Lung (tissue), 12 donors: Measurements from ENCODE around the gene NTNG2. TPM values are rescaled to one million over a fixed set of nuclear protein-coding genes. Genes with fewer than 3 reads are reported as not detected.
"Not testable (repeated sequence)": the region's sequence is repeated elsewhere in the genome, so short reads cannot be mapped to it uniquely, and the experiment has no call there.

Source experiments
- ATAC-seq: fragments of 200-7000 bp; cut with Tn5 transposase; one replicate; pipeline ENCODE4 v1.9.1; 2020; ENCODE audit warnings: moderate number of reproducible peaks; ENCODE audit not compliant: insufficient read depth, low FRiP score
- DNase-seq, 3 donors: peaks; one replicate each; pipeline ENCODE4 v3.0.0-alpha.2; 2013 to 2017
- H3K27ac ChIP-seq, 2 donors: one replicate each; pipeline ENCODE4 v1.5.1; 2013; ENCODE audit warnings: mild to moderate bottlenecking in 2 of 2, moderate library complexity in 2 of 2, control low read depth in 1 of 2, inconsistent platforms in 1 of 2, low read depth in 1 of 2, low read length in 1 of 2
- H3K27me3 ChIP-seq, 3 donors: one replicate each; pipeline ENCODE4 v1.5.1; 2013; ENCODE audit warnings: low read length in 2 of 3; ENCODE audit not compliant: control insufficient read depth in 3 of 3, insufficient read depth in 3 of 3
- H3K36me3 ChIP-seq, 4 donors: one replicate each; pipeline ENCODE4 v1.5.1; 2013; ENCODE audit warnings: low read length in 4 of 4, mild to moderate bottlenecking in 1 of 4, moderate library complexity in 1 of 4; ENCODE audit not compliant: control insufficient read depth in 4 of 4, insufficient read depth in 4 of 4
- H3K4me1 ChIP-seq, 5 donors: one replicate each; pipeline ENCODE4 v1.5.1; 2013; ENCODE audit warnings: low read length in 5 of 5, mild to moderate bottlenecking in 2 of 5, moderate library complexity in 1 of 5; ENCODE audit not compliant: control insufficient read depth in 5 of 5, insufficient read depth in 5 of 5
- H3K4me3 ChIP-seq: one replicate; pipeline ENCODE4 v1.5.1; 2013; ENCODE audit warnings: mild to moderate bottlenecking, control low read depth, moderate library complexity
- H3K9ac ChIP-seq, 2 donors: one replicate each; pipeline ENCODE4 v1.5.1; 2013; ENCODE audit warnings: low read length in 2 of 2, control low read depth in 1 of 2; ENCODE audit not compliant: insufficient read depth in 1 of 2
- H3K9me3 ChIP-seq, 4 donors: one replicate each; pipeline ENCODE4 v1.5.1; 2013; ENCODE audit warnings: low read length in 3 of 4, mild to moderate bottlenecking in 1 of 4, moderate library complexity in 1 of 4; ENCODE audit not compliant: control insufficient read depth in 4 of 4, insufficient read depth in 3 of 4
- CTCF ChIP-seq: IDR thresholded peaks from 2 replicates; pipeline ENCODE4 v1.5.1; 2012; ENCODE audit warnings: mild to moderate bottlenecking; ENCODE audit errors: control extremely low read depth, extremely low read depth
- whole genome bisulfite sequencing, 2 donors: extraction: QIAGEN DNeasy Blood & Tissue Kit; methylation state at CpG; one replicate each; pipeline ENCODE4 v1.1.7; 2013; 5-methylcytosine and 5-hydroxymethylcytosine counted together
- polyA plus RNA-seq, 2 donors: library from polyadenylated mRNA; stranded (reverse); fragments of 200-250 nt; gene quantifications; one replicate each; pipeline ENCODE4 v1.2.1, GENCODE V29; 2013
- total RNA-seq, 2 donors: library from RNA; depleted of rRNA in 1 of 2; stranded (reverse); fragments of >200 nt in 1 of 2; gene quantifications; one replicate each; pipeline ENCODE4 v1.2.1, GENCODE V29; 2014 to 2021
- donor health status: control.
- donor health status: control.
- donor health status: Bipolar disorder and iron deficiency.
- donor health status: healthy.
- donor health status: DM: yes; HTN: yes; CAD: no.

The NTNG2 gene
- total and polyA plus RNA-seq, 4 donors: 2.2 to 4.4 (median 2.5) TPM

DNA sequence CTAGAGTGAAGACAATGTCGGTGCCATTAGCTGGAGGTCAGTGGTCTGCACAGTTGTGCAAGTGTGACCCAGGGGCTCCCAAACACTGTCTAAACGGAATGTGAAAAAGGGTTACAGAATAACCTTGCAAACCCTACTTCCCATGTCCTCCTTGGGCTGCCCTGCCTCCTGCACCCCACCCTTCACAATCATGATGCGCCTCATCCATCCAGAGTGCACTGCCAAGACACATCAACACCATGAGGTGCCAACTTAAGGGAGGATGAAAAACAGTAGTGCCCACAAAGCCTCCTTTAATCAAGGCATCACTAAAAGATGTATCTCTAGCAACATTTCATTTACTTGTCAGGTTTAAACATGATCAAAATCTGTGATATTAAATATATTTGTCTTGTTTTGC lies 105.8 kb downstream of the NTNG2 start:
- H3K4me1 ChIP-seq: peaks cover 0 to 5% (median 3%) of the 10 kb centered on the region in 5 donors
- H3K27ac ChIP-seq: no peak overlapping the region
- 85 to 90% methylated on average over 3 of the region's 3 CpGs for WGBS, 2 donors
- no peaks in the 10 kb centered on the region for H3K27me3 ChIP-seq
- H3K9ac ChIP-seq: no peak overlapping the region
- no peak for TF ChIP-seq CTCF
- H3K9me3 ChIP-seq: peaks cover 0 to 3% (median 0%) of the 10 kb centered on the region in 4 donors
- peaks cover 21 to 49% (median 34%) of the 10 kb centered on the region in 4 donors for H3K36me3 ChIP-seq
- no peak overlapping the region for H3K4me3 ChIP-seq
- no peak for ATAC-seq
- DNase-seq: no peak

- Histone ChIP-seq H3K4me3 (no peak overlapping the region), H3K9ac (no peak overlapping the region), H3K9me3 (peaks cover 0 to 3% (median 0%) of the 10 kb centered on the region in 4 donors), H3K27me3 (no peaks in the 10 kb centered on the region), H3K27ac (no peak overlapping the region), H3K36me3 (peaks cover 18 to 40% (median 33%) of the 10 kb centered on the region in 4 donors), H3K4me1 (peaks cover 0 to 8% (median 3%) of the 10 kb centered on the region in 5 donors)
- TF ChIP-seq CTCF: peak; percentile 65
- peak; percentile 71 to 82 (median 76) for DNase-seq
- no peak for ATAC-seq
- whole genome bisulfite sequencing, 2 donors: 54 to 56% methylated on average over 10 of the region's 10 CpGs
These were observed 107.0 kb downstream of the NTNG2 start for GRCh38 chr9:132268725-132269352.

GRCh38 chr9:132269704-132270516 lies 108.1 kb downstream of the NTNG2 start:
- not testable (repeated sequence) for H3K9ac ChIP-seq, H3K4me3 ChIP-seq, H3K27me3 ChIP-seq, H3K4me1 ChIP-seq, H3K9me3 ChIP-seq, ATAC-seq, DNase-seq
- H3K36me3 ChIP-seq: peaks cover 16 to 35% (median 26%) of the 10 kb centered on the region in 4 donors
- 80 to 84% methylated on average over 10 to 13 of the region's 16 CpGs for WGBS, 2 donors
- peak overlapping the region in 1 of 2 donors; percentile 9 for H3K27ac ChIP-seq

- H3K27me3 ChIP-seq: no peaks in the 10 kb centered on the region
- H3K27ac ChIP-seq: no peak overlapping the region
- WGBS, 2 donors: 78 to 83% methylated on average over 2 of the region's 2 CpGs
- H3K9ac ChIP-seq: no peak overlapping the region
- peaks cover 0 to 3% (median 0%) of the 10 kb centered on the region in 4 donors for H3K9me3 ChIP-seq
- peaks cover 0 to 8% (median 0%) of the 10 kb centered on the region in 5 donors for H3K4me1 ChIP-seq
- DNase-seq (no peak), ATAC-seq (no peak)
- H3K36me3 ChIP-seq: peaks cover 31 to 50% (median 35%) of the 10 kb centered on the region in 4 donors
- H3K4me3 ChIP-seq: no peak overlapping the region
- no peak for TF ChIP-seq CTCF
These were observed 113.0 kb downstream of the NTNG2 start for GRCh38 chr9:132274861-132275260.
